ENCODE results near the gene LRBA. TPM values are rescaled to one million over a fixed set of nuclear protein-coding genes. Genes with fewer than 3 reads are reported as not detected.
A peak's percentile ranks its signal among the peaks of the same experiment; 100 is the strongest.

LRBA gene
- total and polyA plus RNA-seq, 2 donors, result 11.6 to 92.0 TPM

- Histone ChIP-seq H3K4me1 (ENCODE audit: insufficient read depth) (no peaks in the 10 kb centered on the region), H3K36me3 (ENCODE audit: insufficient read depth) (peaks cover 2% of the 10 kb centered on the region), H3K4me3 (ENCODE audit: low read depth, low read length) (no peak overlapping the region), H3K27ac (ENCODE audit: low read depth) (no peak overlapping the region)
- DNase-seq (ENCODE audit: extremely low spot score), result no peak
Observed at GRCh38 chr4:150586162-150586810, 428.8 kb downstream of the LRBA start.

DNA sequence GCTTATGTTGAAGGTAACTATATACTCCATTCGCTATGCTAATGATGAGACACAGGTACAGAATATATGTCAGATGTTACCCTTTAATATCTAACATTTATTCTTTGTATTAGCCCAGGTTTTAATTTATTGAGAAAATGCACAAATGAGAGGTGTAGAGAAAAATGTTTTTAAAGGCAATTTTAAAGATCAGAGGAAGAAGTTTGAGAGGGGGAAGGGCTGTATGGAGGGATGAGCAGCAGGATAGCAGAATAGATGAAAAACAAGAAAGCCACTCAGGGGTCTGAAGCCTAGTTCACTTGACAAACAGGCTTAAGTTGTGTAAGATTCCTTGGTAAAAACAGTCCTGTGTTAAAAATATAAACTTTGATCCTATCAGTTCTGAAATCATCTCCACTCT lies 429.5 kb downstream of the LRBA start:
- Histone ChIP-seq H3K27ac (ENCODE audit: low read depth) (no peak overlapping the region), H3K36me3 (ENCODE audit: insufficient read depth) (peaks cover 2% of the 10 kb centered on the region), H3K4me1 (ENCODE audit: insufficient read depth) (no peaks in the 10 kb centered on the region), H3K4me3 (ENCODE audit: low read depth, low read length) (no peak overlapping the region)
- WGBS, result 100% methylated on average over 1 of the region's 1 CpG
- no peak for DNase-seq (ENCODE audit: extremely low spot score)

DNA sequence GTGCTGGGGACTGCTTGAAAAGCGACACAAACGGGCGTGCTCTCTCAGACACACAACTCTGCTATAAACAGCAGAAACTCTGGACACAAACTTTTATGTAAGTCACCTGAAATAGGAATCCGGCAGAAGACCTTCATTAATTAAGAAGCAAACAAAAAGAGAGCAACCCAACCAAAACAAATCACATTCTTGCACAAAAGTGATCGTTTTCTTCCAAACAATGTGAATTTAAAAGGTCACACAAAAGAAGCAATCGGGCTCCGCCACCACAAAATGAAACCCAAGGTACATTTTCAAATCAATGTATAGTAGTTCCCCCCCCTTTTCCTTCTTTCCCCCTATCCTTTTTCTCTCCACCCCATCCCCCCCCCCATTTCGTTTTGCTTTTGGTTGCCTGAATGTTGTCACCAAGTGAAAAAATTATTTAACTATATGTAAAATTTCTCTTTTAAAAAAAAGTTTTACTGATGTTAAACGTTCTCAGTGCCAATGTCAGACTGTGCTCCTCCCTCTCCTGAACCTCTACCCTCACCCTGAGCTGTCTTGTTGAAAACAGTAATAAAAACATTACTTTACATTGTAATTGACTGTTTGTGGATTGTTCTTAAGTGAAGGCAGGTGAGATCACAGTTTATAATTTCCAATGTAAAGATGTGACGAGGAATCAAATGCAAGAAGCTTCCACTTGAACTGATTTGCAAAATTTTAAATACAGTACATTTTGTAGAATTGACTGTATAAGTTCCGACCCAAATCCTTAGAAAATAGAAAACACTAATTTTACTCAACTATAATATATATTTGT lies 430.8 kb downstream of the LRBA start:
- no peak for DNase-seq (ENCODE audit: extremely low spot score)
- H3K4me3 ChIP-seq (ENCODE audit: low read depth, low read length), result no peak overlapping the region
- H3K27ac ChIP-seq (ENCODE audit: low read depth), result no peak overlapping the region
- WGBS, result 81% methylated on average over 11 of the region's 11 CpGs
- H3K36me3 ChIP-seq (ENCODE audit: insufficient read depth), result no peaks in the 10 kb centered on the region
- H3K4me1 ChIP-seq (ENCODE audit: insufficient read depth), result no peaks in the 10 kb centered on the region

DNA sequence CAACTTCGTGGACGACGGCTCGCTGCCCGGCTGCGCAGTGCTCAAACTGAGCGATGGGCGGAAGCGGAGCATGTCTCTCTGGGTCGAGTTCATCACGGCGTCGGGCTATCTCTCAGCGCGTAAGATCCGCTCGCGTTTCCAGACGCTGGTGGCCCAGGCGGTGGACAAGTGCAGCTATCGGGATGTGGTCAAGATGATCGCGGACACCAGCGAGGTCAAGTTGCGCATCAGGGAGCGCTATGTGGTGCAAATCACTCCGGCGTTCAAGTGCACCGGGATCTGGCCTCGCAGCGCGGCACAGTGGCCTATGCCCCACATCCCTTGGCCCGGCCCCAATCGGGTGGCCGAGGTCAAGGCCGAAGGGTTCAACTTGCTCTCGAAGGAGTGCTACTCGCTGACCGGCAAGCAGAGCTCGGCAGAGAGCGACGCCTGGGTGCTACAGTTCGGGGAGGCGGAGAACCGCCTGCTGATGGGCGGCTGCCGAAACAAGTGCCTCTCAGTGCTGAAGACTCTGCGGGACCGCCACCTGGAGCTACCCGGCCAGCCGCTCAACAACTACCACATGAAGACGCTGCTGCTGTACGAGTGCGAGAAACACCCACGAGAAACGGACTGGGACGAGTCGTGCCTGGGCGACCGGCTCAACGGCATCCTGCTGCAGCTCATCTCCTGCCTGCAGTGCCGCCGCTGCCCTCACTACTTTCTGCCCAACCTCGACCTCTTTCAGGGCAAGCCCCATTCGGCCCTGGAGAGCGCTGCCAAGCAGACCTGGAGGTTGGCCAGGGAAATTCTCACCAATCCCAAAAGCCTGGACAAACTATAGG lies 431.6 kb downstream of the LRBA start:
- WGBS, result 36% methylated on average over 66 of the region's 66 CpGs
- DNase-seq (ENCODE audit: extremely low spot score), result no peak
- Histone ChIP-seq H3K4me3 (ENCODE audit: low read depth, low read length) (no peak overlapping the region), H3K36me3 (ENCODE audit: insufficient read depth) (no peaks in the 10 kb centered on the region), H3K27ac (ENCODE audit: low read depth) (no peak overlapping the region), H3K4me1 (ENCODE audit: insufficient read depth) (peaks cover 2% of the 10 kb centered on the region)

- Histone ChIP-seq H3K36me3 (ENCODE audit: insufficient read depth) (no peaks in the 10 kb centered on the region), H3K27ac (ENCODE audit: low read depth) (no peak overlapping the region), H3K4me1 (ENCODE audit: insufficient read depth) (peaks cover 2% of the 10 kb centered on the region), H3K4me3 (ENCODE audit: low read depth, low read length) (peak overlapping the region; percentile 4)
- 57% methylated on average over 32 of the region's 32 CpGs for WGBS
- no peak for DNase-seq (ENCODE audit: extremely low spot score)
Observed at GRCh38 chr4:150582873-150583286, 432.2 kb downstream of the LRBA start.

DNA sequence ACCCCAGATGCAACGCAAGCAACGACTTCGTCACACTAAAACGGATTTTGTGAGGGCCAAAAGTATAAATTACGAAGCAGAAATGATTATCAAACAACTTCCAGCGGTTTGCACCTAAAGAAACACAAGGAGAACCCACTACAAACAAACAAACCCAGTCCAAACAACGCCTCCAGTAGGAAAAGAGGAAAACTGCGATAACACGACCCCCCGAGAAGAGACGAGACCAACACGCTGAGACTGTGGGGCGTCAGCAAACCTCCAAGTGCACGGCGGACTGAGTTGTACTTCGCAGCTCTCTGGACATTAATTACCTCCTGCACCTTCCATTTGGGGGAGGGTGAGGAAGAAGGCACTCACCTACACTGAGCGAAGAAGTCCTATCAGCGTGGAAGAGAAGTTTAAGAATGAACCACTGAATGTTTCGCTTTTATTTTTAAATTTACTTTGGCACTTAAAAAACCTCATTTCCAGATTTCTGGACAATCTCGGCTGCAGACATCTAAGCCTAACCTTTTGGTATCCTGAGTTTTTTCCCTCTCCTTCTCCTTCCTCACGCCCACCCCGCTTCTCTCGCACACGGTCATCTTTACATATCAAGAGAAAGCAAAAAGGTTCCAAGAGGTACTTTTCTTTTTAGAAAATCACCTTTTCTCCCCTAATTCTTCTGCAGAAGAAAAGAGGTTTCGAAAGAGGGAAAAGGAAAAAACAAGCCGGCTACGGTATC lies 432.8 kb downstream of the LRBA start, which contains the start of gene MAB21L2:
MAB21L2 (plus strand) TSS at position 6 of the 727 bp plus-strand sequence. CDS start 879 bp downstream, outside the sequence.
- Histone ChIP-seq H3K36me3 (ENCODE audit: insufficient read depth) (no peaks in the 10 kb centered on the region), H3K27ac (ENCODE audit: low read depth) (no peak within 1 kb of the TSS), H3K4me3 (ENCODE audit: low read depth, low read length) (peak within 1 kb of the TSS; percentile 4), H3K4me1 (ENCODE audit: insufficient read depth) (peaks cover 2% of the 10 kb centered on the region)
- 68% methylated on average over 27 of the region's 27 CpGs for WGBS
- no peak for DNase-seq (ENCODE audit: extremely low spot score)

GRCh38 chr4:150581641-150582051 lies 433.4 kb downstream of the LRBA start:
- Histone ChIP-seq H3K4me3 (ENCODE audit: low read depth, low read length) (no peak overlapping the region), H3K36me3 (ENCODE audit: insufficient read depth) (no peaks in the 10 kb centered on the region), H3K27ac (ENCODE audit: low read depth) (no peak overlapping the region), H3K4me1 (ENCODE audit: insufficient read depth) (peaks cover 2% of the 10 kb centered on the region)
- 74% methylated on average over 13 of the region's 13 CpGs for WGBS
- no peak for DNase-seq (ENCODE audit: extremely low spot score)

DNA sequence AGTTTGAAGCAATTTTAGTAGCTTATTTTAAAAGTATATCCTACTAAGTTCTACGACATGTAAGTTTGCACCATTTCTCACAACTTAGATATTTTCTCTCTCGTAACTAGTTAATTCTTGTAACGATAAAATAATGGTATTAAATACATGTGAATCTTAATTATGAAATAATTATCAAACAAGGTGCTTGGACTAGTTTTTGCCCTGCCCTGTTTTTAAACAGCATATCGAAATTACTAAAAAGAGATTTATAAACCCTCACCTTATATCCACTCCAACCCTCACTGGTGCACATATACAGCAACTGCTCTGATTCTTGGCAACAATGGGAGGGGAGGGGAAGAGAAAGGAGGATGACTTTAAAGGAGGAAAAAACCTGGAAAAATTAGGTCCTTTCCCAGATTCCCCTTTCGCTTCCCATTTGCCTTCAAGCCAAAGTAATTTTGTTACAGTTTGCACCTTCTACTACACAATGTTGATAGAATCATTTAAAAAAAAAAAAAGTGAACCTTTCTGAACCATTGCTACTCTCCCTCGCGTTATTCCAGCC lies 434.0 kb downstream of the LRBA start:
- Histone ChIP-seq H3K4me3 (ENCODE audit: low read depth, low read length) (no peak overlapping the region), H3K27ac (ENCODE audit: low read depth) (no peak overlapping the region), H3K36me3 (ENCODE audit: insufficient read depth) (no peaks in the 10 kb centered on the region), H3K4me1 (ENCODE audit: insufficient read depth) (peaks cover 2% of the 10 kb centered on the region)
- 91% methylated on average over 7 of the region's 7 CpGs for WGBS
- no peak for DNase-seq (ENCODE audit: extremely low spot score)

DNA sequence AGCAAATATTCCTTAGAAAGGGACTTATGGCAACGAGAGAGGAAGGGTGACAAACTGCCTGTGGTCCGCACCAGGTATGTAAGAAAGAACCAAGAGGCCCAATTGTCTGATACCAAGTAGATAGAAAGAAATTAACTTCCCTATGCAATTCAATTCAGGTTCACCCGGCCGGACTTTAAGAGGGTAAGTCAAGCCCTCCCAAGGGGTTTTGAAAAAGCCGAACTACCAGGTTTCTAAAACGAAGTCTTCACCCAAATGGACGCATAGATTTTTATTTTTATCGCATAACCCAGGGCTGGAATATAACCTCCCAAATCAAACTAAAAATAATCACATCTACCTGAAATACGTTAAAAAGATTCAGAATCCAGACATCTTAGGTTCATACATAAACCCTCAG lies 434.8 kb downstream of the LRBA start:
- WGBS, result 81% methylated on average over 9 of the region's 9 CpGs
- Histone ChIP-seq H3K27ac (ENCODE audit: low read depth) (no peak overlapping the region), H3K4me1 (ENCODE audit: insufficient read depth) (peaks cover 2% of the 10 kb centered on the region), H3K36me3 (ENCODE audit: insufficient read depth) (no peaks in the 10 kb centered on the region), H3K4me3 (ENCODE audit: low read depth, low read length) (no peak overlapping the region)
- DNase-seq (ENCODE audit: extremely low spot score), result no peak

DNA sequence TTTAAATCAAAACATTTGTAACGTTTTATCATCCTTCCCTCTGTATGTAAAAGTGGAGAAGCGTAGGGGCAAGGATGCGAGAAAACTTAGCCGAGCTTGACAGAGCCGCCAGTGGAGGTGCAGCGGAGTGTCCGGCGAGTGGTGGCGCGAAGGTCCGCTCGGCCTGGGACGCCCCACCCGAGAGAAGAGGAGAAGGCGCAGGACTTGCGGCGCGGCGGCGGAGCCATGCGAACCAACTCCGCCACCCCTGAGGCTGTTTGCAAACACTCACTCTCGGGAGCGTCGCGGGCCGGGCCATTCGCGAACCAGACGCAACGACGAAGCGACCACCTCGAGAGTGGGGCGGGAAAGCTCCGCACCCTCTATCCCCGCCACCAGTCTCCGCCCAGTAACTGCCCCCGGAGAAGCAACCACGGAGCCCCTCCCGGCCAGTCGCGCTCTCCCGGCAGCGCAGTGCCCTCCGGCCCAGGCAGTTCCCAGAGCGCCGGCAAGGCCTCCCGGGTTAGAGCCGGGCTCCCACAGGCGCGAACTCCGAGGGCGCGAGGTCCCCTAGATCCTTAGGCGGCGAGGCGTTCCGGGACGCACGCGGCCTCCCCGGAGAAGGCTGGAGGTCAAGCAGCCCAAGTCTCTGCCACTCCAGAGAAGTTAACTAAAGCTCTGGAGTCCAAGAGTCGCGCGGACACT lies 435.4 kb downstream of the LRBA start:
- WGBS, result 21% methylated on average over 66 of the region's 66 CpGs
- Histone ChIP-seq H3K4me1 (ENCODE audit: insufficient read depth) (peaks cover 2% of the 10 kb centered on the region), H3K4me3 (ENCODE audit: low read depth, low read length) (peak overlapping the region; percentile 48), H3K36me3 (ENCODE audit: insufficient read depth) (no peaks in the 10 kb centered on the region), H3K27ac (ENCODE audit: low read depth) (no peak overlapping the region)
- no peak for DNase-seq (ENCODE audit: extremely low spot score)

GRCh38 chr4:150578745-150579501 lies 436.2 kb downstream of the LRBA start:
- DNase-seq (ENCODE audit: extremely low spot score), result no peak
- peaks cover 2% of the 10 kb centered on the region for H3K4me1 ChIP-seq (ENCODE audit: insufficient read depth)
- peak overlapping the region; percentile 48 for H3K4me3 ChIP-seq (ENCODE audit: low read depth, low read length)
- WGBS, result 68% methylated on average over 12 of the region's 12 CpGs
- H3K27ac ChIP-seq (ENCODE audit: low read depth), result no peak overlapping the region
- no peaks in the 10 kb centered on the region for H3K36me3 ChIP-seq (ENCODE audit: insufficient read depth)

- Histone ChIP-seq H3K27ac (ENCODE audit: low read depth) (no peak overlapping the region), H3K4me3 (ENCODE audit: low read depth, low read length) (no peak overlapping the region), H3K36me3 (ENCODE audit: insufficient read depth) (no peaks in the 10 kb centered on the region), H3K4me1 (ENCODE audit: insufficient read depth) (peaks cover 2% of the 10 kb centered on the region)
- no peak for DNase-seq (ENCODE audit: extremely low spot score)
- whole genome bisulfite sequencing, result 96% methylated on average over 1 of the region's 1 CpG
Observed at GRCh38 chr4:150577796-150578195, 437.3 kb downstream of the LRBA start.

All from urinary bladder (tissue), 4 donors.